ENCODE measurements around the gene PERM1.

Gene PERM1

GRCh38 chr1:932776-933602 lies 48.9 kb downstream of the PERM1 start:
- DNase-seq (ENCODE audit: low read depth), result no peak

- no peak for DNase-seq (ENCODE audit: low read depth)
Measured at GRCh38 chr1:932173-932510, 49.8 kb downstream of the PERM1 start.

GRCh38 chr1:931380-932172 lies 50.3 kb downstream of the PERM1 start:
- no peak for DNase-seq (ENCODE audit: low read depth)

GRCh38 chr1:930633-931138 lies 51.2 kb downstream of the PERM1 start:
- DNase-seq (ENCODE audit: low read depth), result no peak

- DNase-seq (ENCODE audit: low read depth), result no peak
Measured at GRCh38 chr1:929712-930632, 51.9 kb downstream of the PERM1 start.

- DNase-seq (ENCODE audit: low read depth), result no peak
Measured at GRCh38 chr1:928825-929661, 52.9 kb downstream of the PERM1 start.

- DNase-seq (ENCODE audit: low read depth), result no peak
Measured at GRCh38 chr1:927748-928147, 54.1 kb downstream of the PERM1 start.

GRCh38 chr1:927234-927633 lies 54.7 kb downstream of the PERM1 start:
- no peak for DNase-seq (ENCODE audit: low read depth)

GRCh38 chr1:925561-926421 lies 56.1 kb downstream of the PERM1 start:
- no peak for DNase-seq (ENCODE audit: low read depth)

Data from stimulated activated CD8-positive, alpha-beta memory T cell treated with anti-CD3 and anti-CD28 coated beads, Interleukin-15, amount 100 ng/mL, for 24 hours (primary cell).